H1 (cell line): ENCODE results near the gene ZSCAN1. TPM values are rescaled to one million over a fixed set of nuclear protein-coding genes. Genes with fewer than 3 reads are reported as not detected.

ENCODE experiments used
- CTCF ChIA-PET: fragments of 300-600 bp; sonication (Branson Sonifier 250); formaldehyde crosslinking; loops from one replicate; lab custom pipeline; 2021; ENCODE audit not compliant: partially characterized antibody; lab: Charles Lee
- POLR2A ChIA-PET: fragments of 300-600 bp; sonication (Branson Sonifier 250); formaldehyde crosslinking; loops from one replicate; lab custom pipeline; 2021; ENCODE audit warnings: inconsistent platforms; ENCODE audit not compliant: partially characterized antibody; lab: Charles Lee
- DNase-seq, 2 experiments: peaks; one replicate each; pipeline versions ENCODE4 v3.0.0 to v3.0.0-alpha.2; 2010 to 2022; ENCODE audit warnings: low spot score in 2 of 2, low read depth in 1 of 2, mixed read lengths in 1 of 2
- FAIRE-seq: peaks from 2 replicates; lab custom pipeline; 2011; peaks lifted over from hg19 to GRCh38; lab: Jason Lieb, UNC
- H2AFZ ChIP-seq: 2 replicates; pipeline ENCODE4 v1.8.1; 2012; ENCODE audit warnings: low read length, inconsistent platforms
- H2AK5ac ChIP-seq: 2 replicates; pipeline ENCODE4 v1.6.1; 2013; ENCODE audit warnings: low read depth, low read length
- H2BK120ac ChIP-seq: replicated peaks from 2 replicates; pipeline ENCODE3; 2013; ENCODE audit warnings: low read depth, low read length, inconsistent platforms
- H2BK12ac ChIP-seq: 2 replicates; pipeline ENCODE4 v1.6.1; 2013; ENCODE audit warnings: low read depth, low read length
- H2BK15ac ChIP-seq: 2 replicates; pipeline ENCODE4 v1.6.1; 2013; ENCODE audit warnings: low read length
- H2BK20ac ChIP-seq: 2 replicates; pipeline ENCODE4 v1.6.1; 2013; ENCODE audit warnings: low read length
- H2BK5ac ChIP-seq: 2 replicates; pipeline ENCODE4 v1.6.1; 2013; ENCODE audit warnings: low read depth, low read length
- H3K14ac ChIP-seq: 2 replicates; pipeline ENCODE4 v1.6.1; 2013; ENCODE audit warnings: inconsistent platforms; ENCODE audit not compliant: insufficient read length
- H3K18ac ChIP-seq: 2 replicates; pipeline ENCODE4 v1.6.1; 2013; ENCODE audit warnings: low read length; ENCODE audit errors: extremely low read depth
- H3K23ac ChIP-seq: 2 replicates; pipeline ENCODE4 v1.6.1; 2013; ENCODE audit warnings: inconsistent platforms; ENCODE audit not compliant: insufficient read length
- H3K23me2 ChIP-seq: 2 replicates; pipeline ENCODE4 v1.6.1; 2013; ENCODE audit warnings: low read depth, low read length
- H3K27ac ChIP-seq: 2 replicates; pipeline ENCODE4 v1.6.1; 2011; ENCODE audit warnings: low read depth, low read length, inconsistent platforms
- H3K27me3 ChIP-seq, 4 experiments: replicated peaks in 1 of 4; 1 replicate in 1 of 4; 2 replicates in 3 of 4; pipeline versions ENCODE4 v1.6.1 to v1.8.1; 2011 to 2013; ENCODE audit warnings: low read length in 3 of 4, mild to moderate bottlenecking in 3 of 4, inconsistent platforms in 2 of 4, mixed read lengths in 2 of 4, moderate library complexity in 1 of 4; ENCODE audit not compliant: control insufficient read depth in 3 of 4, insufficient read depth in 3 of 4; ENCODE audit errors: extremely low read depth in 1 of 4
- H3K36me3 ChIP-seq, 4 experiments: 2 replicates each; pipeline versions ENCODE4 v1.6.1 to v1.8.1; 2011 to 2013; ENCODE audit warnings: mild to moderate bottlenecking in 4 of 4, low read length in 3 of 4, moderate library complexity in 2 of 4, control low read depth in 1 of 4, inconsistent platforms in 1 of 4; ENCODE audit not compliant: insufficient read depth in 4 of 4, control insufficient read depth in 2 of 4
- H3K4ac ChIP-seq: replicated peaks from 2 replicates; pipeline ENCODE3; 2013; ENCODE audit warnings: low read length, low read depth, mixed read lengths, inconsistent platforms; ENCODE audit not compliant: insufficient read length
- H3K4me1 ChIP-seq, 4 experiments: replicated peaks in 1 of 4; 1 replicate in 1 of 4; 2 replicates in 3 of 4; pipeline versions ENCODE4 v1.6.1 to v1.8.1; 2011 to 2013; ENCODE audit warnings: low read length in 3 of 4, inconsistent platforms in 2 of 4, mixed read lengths in 1 of 4; ENCODE audit not compliant: insufficient read depth in 4 of 4, control insufficient read depth in 3 of 4
- H3K4me2 ChIP-seq, 2 experiments: 2 replicates each; pipeline versions ENCODE4 v1.6.1 to v1.8.1; 2011 to 2013; ENCODE audit warnings: low read depth in 2 of 2, low read length in 2 of 2, control low read depth in 1 of 2, inconsistent platforms in 1 of 2, mild to moderate bottlenecking in 1 of 2; ENCODE audit not compliant: insufficient read depth in 1 of 2
- H3K4me3 ChIP-seq, 4 experiments: fragments of 200-600, 300-600 bp in 1 of 4; sonication (generic), shearing (Covaris generic), sonication (Bioruptor Twin) in 1 of 4; 2 replicates each; pipeline versions ENCODE4 v1.5.1 to v1.8.1; 2011 to 2016; ENCODE audit warnings: low read length in 4 of 4, low read depth in 3 of 4, control low read depth in 2 of 4, inconsistent platforms in 2 of 4, mild to moderate bottlenecking in 2 of 4, mixed read lengths in 1 of 4, moderate library complexity in 1 of 4; ENCODE audit not compliant: insufficient read depth in 2 of 4; ENCODE audit errors: extremely low read depth in 1 of 4
- H3K56ac ChIP-seq: replicated peaks from 2 replicates; pipeline ENCODE3; 2013; ENCODE audit warnings: low read depth, mild to moderate bottlenecking, mixed read lengths, low read length, inconsistent platforms; ENCODE audit not compliant: insufficient read length
- H3K79me1 ChIP-seq: 2 replicates; pipeline ENCODE4 v1.6.1; 2013; ENCODE audit warnings: low read depth, low read length, control low read depth
- H3K79me2 ChIP-seq, 2 experiments: 2 replicates each; pipeline versions ENCODE4 v1.6.1 to v1.8.1; 2012 to 2013; ENCODE audit warnings: low read length in 2 of 2, mild to moderate bottlenecking in 2 of 2, inconsistent platforms in 1 of 2; ENCODE audit not compliant: insufficient read depth in 2 of 2, control insufficient read depth in 1 of 2
- H3K9ac ChIP-seq, 4 experiments: replicated peaks in 1 of 4; 1 replicate in 1 of 4; 2 replicates in 3 of 4; pipeline versions ENCODE4 v1.6.1 to v1.8.1; 2011 to 2013; ENCODE audit warnings: low read depth in 3 of 4, low read length in 3 of 4, control low read depth in 2 of 4, mild to moderate bottlenecking in 2 of 4, moderate library complexity in 2 of 4, inconsistent platforms in 1 of 4; ENCODE audit errors: extremely low read depth in 1 of 4
- H3K9me3 ChIP-seq, 2 experiments: 2 replicates each; pipeline versions ENCODE4 v1.6.1 to v1.8.1; 2012 to 2013; ENCODE audit warnings: mild to moderate bottlenecking in 2 of 2, moderate library complexity in 2 of 2, control low read depth in 1 of 2, inconsistent platforms in 1 of 2, low read depth in 1 of 2, low read length in 1 of 2, mixed read lengths in 1 of 2; ENCODE audit not compliant: insufficient read depth in 2 of 2
- H4K20me1 ChIP-seq, 2 experiments: replicated peaks in 1 of 2; 2 replicates each; pipeline versions ENCODE3 to v1.8.1; 2011 to 2013; ENCODE audit warnings: inconsistent platforms in 2 of 2, low read length in 2 of 2, mild to moderate bottlenecking in 1 of 2; ENCODE audit not compliant: insufficient read depth in 2 of 2, control insufficient read depth in 1 of 2
- H4K5ac ChIP-seq: 2 replicates; pipeline ENCODE4 v1.6.1; 2013; ENCODE audit warnings: low read length, low read depth, mixed read lengths, inconsistent platforms; ENCODE audit not compliant: insufficient read length
- H4K8ac ChIP-seq: 2 replicates; pipeline ENCODE4 v1.8.0; 2013; ENCODE audit warnings: mild to moderate bottlenecking, moderate library complexity, low read length, inconsistent platforms; ENCODE audit not compliant: insufficient read depth; ENCODE audit errors: extremely low read depth
- H4K91ac ChIP-seq: replicated peaks from 2 replicates; pipeline ENCODE3; 2013; ENCODE audit warnings: low read length, mixed read lengths, inconsistent platforms; ENCODE audit not compliant: insufficient read length
- BACH1 ChIP-seq: IDR thresholded peaks from 2 replicates; pipeline ENCODE4 v1.6.1; 2012; ENCODE audit warnings: low read length, improper control_type of control experiment
- RAD21 ChIP-seq, 2 experiments: IDR thresholded peaks in 1 of 2; conservative IDR thresholded peaks in 1 of 2; 2 replicates each; pipeline ENCODE4 v1.6.1; 2011; ENCODE audit warnings: low read depth in 2 of 2, low read length in 2 of 2, improper control_type of control experiment in 1 of 2, inconsistent platforms in 1 of 2, mild to moderate bottlenecking in 1 of 2, moderate library complexity in 1 of 2
- SAP30 ChIP-seq: fragments of 300-600 bp; sonication (generic); IDR thresholded peaks from 2 replicates; pipeline ENCODE4 v1.7.1; 2012; ENCODE audit warnings: low read length, moderate library complexity, mild to moderate bottlenecking, inconsistent platforms; ENCODE audit not compliant: insufficient read depth, insufficient replicate concordance
- SRF ChIP-seq: IDR thresholded peaks from 2 replicates; pipeline ENCODE4 v1.6.1; 2011; ENCODE audit warnings: mild to moderate bottlenecking, low read depth, low read length, moderate library complexity
- TAF1 ChIP-seq: IDR thresholded peaks from 2 replicates; pipeline ENCODE4 v1.6.1; 2011; ENCODE audit warnings: mild to moderate bottlenecking, low read depth, low read length
- TCF12 ChIP-seq: IDR thresholded peaks from 2 replicates; pipeline ENCODE4 v1.6.1; 2011; ENCODE audit warnings: low read depth, mild to moderate bottlenecking, low read length
- ZNF274 ChIP-seq: IDR thresholded peaks from 2 replicates; pipeline ENCODE4 v1.7.0; 2012; ENCODE audit warnings: low read length, borderline replicate concordance; ENCODE audit errors: extremely low read depth
- WGBS, 2 experiments: shearing (Covaris generic) in 1 of 2; methylation state at CpG; one replicate each; pipeline versions ENCODE4 v1.1.6 to v1.1.7; 2013 to 2015; ENCODE audit warnings: low lambda C conversion rate in 2 of 2, mixed read lengths in 2 of 2, inconsistent platforms in 1 of 2, low coverage in 1 of 2, missing lambda C conversion rate in 1 of 2; ENCODE audit not compliant: insufficient replicate concordance in 2 of 2, insufficient coverage in 1 of 2, insufficient read length in 1 of 2; ENCODE audit errors: extremely low coverage in 1 of 2, missing lambda C conversion rate in 1 of 2; 5-methylcytosine and 5-hydroxymethylcytosine counted together
- polyA plus RNA-seq, 7 experiments: library from polyadenylated mRNA; depleted of rRNA in 3 of 7; stranded (reverse) in 5 of 7; unstranded in 2 of 7; fragments of >200 nt in 5 of 7; fragments of 200-250 nt in 2 of 7; gene quantifications; 1 replicate in 5 of 7; 2 replicates in 1 of 7; 4 replicates in 1 of 7; pipeline versions ENCODE4 v1.2.1 to v1.2.3, GENCODE V29; 2011 to 2013; ENCODE audit warnings: missing spikeins in 2 of 7, mixed read lengths in 2 of 7
- total RNA-seq: library from RNA; stranded (reverse); fragmentation: NEBNext Ultra II Directional; extraction: Animal tissue kit (Norgen Biotek cat#: 25700); gene quantifications from 2 replicates; pipeline ENCODE4 v1.2.1, GENCODE V29; 2021
- TF ChIP-seq, protein P1 (sequence below), 3 experiments: IDR thresholded peaks; 1 replicate in 2 of 3; 2 replicates in 1 of 3; pipeline versions ENCODE4 v1.5.1 to v1.6.1; 2011; ENCODE audit warnings: low read length in 3 of 3, mild to moderate bottlenecking in 3 of 3, inconsistent platforms in 2 of 3, low read depth in 1 of 3, moderate library complexity in 1 of 3; ENCODE audit not compliant: insufficient read depth in 1 of 3; ENCODE audit errors: control extremely low read depth in 1 of 3

ZSCAN1 gene
- total and polyA plus RNA-seq, 2 of the 8 experiments (the other 6 are each of a cell fraction or from before 2014, with no cell fraction given), result 1.2 to 4.3 TPM

- Histone ChIP-seq H3K9ac (no peak overlapping the region), H3K79me2 (peaks cover 0 to 5% of the 10 kb centered on the region in 2 experiments; a peak in 1 of 4 replicates), H3K18ac (no peak overlapping the region), H3K4ac (no peak overlapping the region), H4K20me1 (peaks cover 0 to 3% of the 10 kb centered on the region in 2 experiments), H3K23me2 (no peaks in the 10 kb centered on the region), H4K8ac (peak overlapping the region; percentile 22; the same call in 1 of the 2 replicates), H3K4me3 (no peak overlapping the region), H2BK15ac (no peak overlapping the region), H3K23ac (no peak overlapping the region), H3K36me3 (peaks cover 0 to 12% (median 5%) of the 10 kb centered on the region in 4 experiments; a peak in 4 of 8 replicates), H4K5ac (no peak overlapping the region), H4K91ac (no peak overlapping the region), H2BK20ac (no peak overlapping the region), H3K27me3 (no peaks in the 10 kb centered on the region), H3K56ac (no peak overlapping the region), H2AFZ (no peak overlapping the region), H2BK12ac (no peak overlapping the region), H2AK5ac (no peak overlapping the region), H3K4me2 (no peak overlapping the region; a peak in 1 of 4 replicates), H2BK120ac (no peak overlapping the region), H3K79me1 (peaks cover 4% of the 10 kb centered on the region; the same call in 1 of the 2 replicates), H2BK5ac (no peak overlapping the region), H3K14ac (no peak overlapping the region), H3K27ac (no peak overlapping the region), H3K9me3 (no peaks in the 10 kb centered on the region), H3K4me1 (0 out of 7 replicates have a peak, but pooled peaks cover 0 to 2% (median 0%) of the 10 kb centered on the region in 4 experiments)
- DNase-seq, result no peak
- POLR2A ChIA-PET, result interaction anchor here (0.6 to 2.1 kb wide), 9 partner anchors 8 to 92 kb away, joined by 3 to 13 read pairs (median 5); partner anchors contain the start of genes ZNF135 and ZNF274
- FAIRE-seq, result no peak
- 84% methylated on average over 11 of the region's 11 CpGs; no CpG with 5 or more reads in 1 of the 2 experiments for WGBS, 2 experiments
- CTCF ChIA-PET, result interaction anchor here (0.6 to 5.8 kb wide), 11 partner anchors 9 to 365 kb away, joined by 3 to 43 read pairs (median 3); partner anchors contain the start of gene ZNF135
- TF ChIP-seq SRF (no peak), BACH1 (no peak), RAD21 (IDR thresholded peaks at IDR 0.05 in 1 of 2, conservative IDR thresholded peaks at IDR 0.05 in 1 of 2; ENCODE audit: low read depth in 2 of 2, low read length in 2 of 2) (peak; percentile 27 to 31; a peak in 2 of 4 replicates), TAF1 (no peak), ZNF274 (no peak), TCF12 (no peak), SAP30 (no peak)
- TF ChIP-seq, protein P1, sequence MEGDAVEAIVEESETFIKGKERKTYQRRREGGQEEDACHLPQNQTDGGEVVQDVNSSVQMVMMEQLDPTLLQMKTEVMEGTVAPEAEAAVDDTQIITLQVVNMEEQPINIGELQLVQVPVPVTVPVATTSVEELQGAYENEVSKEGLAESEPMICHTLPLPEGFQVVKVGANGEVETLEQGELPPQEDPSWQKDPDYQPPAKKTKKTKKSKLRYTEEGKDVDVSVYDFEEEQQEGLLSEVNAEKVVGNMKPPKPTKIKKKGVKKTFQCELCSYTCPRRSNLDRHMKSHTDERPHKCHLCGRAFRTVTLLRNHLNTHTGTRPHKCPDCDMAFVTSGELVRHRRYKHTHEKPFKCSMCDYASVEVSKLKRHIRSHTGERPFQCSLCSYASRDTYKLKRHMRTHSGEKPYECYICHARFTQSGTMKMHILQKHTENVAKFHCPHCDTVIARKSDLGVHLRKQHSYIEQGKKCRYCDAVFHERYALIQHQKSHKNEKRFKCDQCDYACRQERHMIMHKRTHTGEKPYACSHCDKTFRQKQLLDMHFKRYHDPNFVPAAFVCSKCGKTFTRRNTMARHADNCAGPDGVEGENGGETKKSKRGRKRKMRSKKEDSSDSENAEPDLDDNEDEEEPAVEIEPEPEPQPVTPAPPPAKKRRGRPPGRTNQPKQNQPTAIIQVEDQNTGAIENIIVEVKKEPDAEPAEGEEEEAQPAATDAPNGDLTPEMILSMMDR (IDR thresholded peaks at IDR 0.05; ENCODE audit: control extremely low read depth in 1 of 3, insufficient read depth in 1 of 3, low read depth in 1 of 3, low read length in 3 of 3), result peak in 1 of 3 experiments; percentile 23; a peak in 1 of 4 replicates
These were observed 57.6 kb downstream of the ZSCAN1 start for GRCh38 chr19:58091251-58091995.
